ENCODE results near the gene IMMP2L. TPM values are rescaled to one million over a fixed set of nuclear protein-coding genes. Genes with fewer than 3 reads are reported as not detected.

The IMMP2L gene
- total RNA-seq, 2 experiments from 2014 or later: 17.4 to 30.2 TPM

GRCh38 chr7:111394891-111395290, 167.4 kb downstream of the IMMP2L start:
- DNase-seq (no peak), ATAC-seq (no peak)
- no peak overlapping the region for H3K4me3 Mint-ChIP-seq
- POLR2A ChIA-PET: no interaction called here
- TF ChIP-seq CTCF (IDR thresholded peaks at IDR 0.05): no peak
- CTCF ChIA-PET: no interaction called here
- H3K36me3 Mint-ChIP-seq (ENCODE audit: low read depth): peaks cover 9% of the 10 kb centered on the region
- H3K27ac Mint-ChIP-seq: no peak overlapping the region
- no peaks in the 10 kb centered on the region for H3K27me3 Mint-ChIP-seq
- intact Hi-C loops (cut with micrococcal nuclease): no loop called here
- H3K9me3 Mint-ChIP-seq: peaks cover 4% of the 10 kb centered on the region
- H3K4me1 Mint-ChIP-seq (ENCODE audit: low read depth): no peaks in the 10 kb centered on the region

GRCh38 chr7:111393011-111393754, 169.1 kb downstream of the IMMP2L start:
- ATAC-seq: no peak
- intact Hi-C loops (cut with micrococcal nuclease): no loop called here
- Mint-ChIP-seq H3K9me3 (peaks cover 4% of the 10 kb centered on the region), H3K4me3 (no peak overlapping the region), H3K4me1 (ENCODE audit: low read depth) (no peaks in the 10 kb centered on the region), H3K27me3 (no peaks in the 10 kb centered on the region), H3K36me3 (ENCODE audit: low read depth) (peaks cover 12% of the 10 kb centered on the region), H3K27ac (no peak overlapping the region)
- DNase-seq: no peak
- no peak for TF ChIP-seq CTCF (IDR thresholded peaks at IDR 0.05)
- POLR2A ChIA-PET: no interaction called here
- CTCF ChIA-PET: no interaction called here

GRCh38 chr7:111392294-111392693, 170.0 kb downstream of the IMMP2L start:
- CTCF ChIA-PET: no interaction called here

GRCh38 chr7:111390000-111390399, 172.3 kb downstream of the IMMP2L start:
- ChIA-PET CTCF (no interaction called here), POLR2A (no interaction called here)
- H3K27me3 Mint-ChIP-seq: no peaks in the 10 kb centered on the region
- ATAC-seq (no peak), DNase-seq (no peak)
- H3K4me1 Mint-ChIP-seq (ENCODE audit: low read depth): no peaks in the 10 kb centered on the region
- no peak overlapping the region for H3K27ac Mint-ChIP-seq
- H3K9me3 Mint-ChIP-seq: peaks cover 4% of the 10 kb centered on the region
- TF ChIP-seq CTCF (IDR thresholded peaks at IDR 0.05): no peak
- intact Hi-C loops (cut with micrococcal nuclease): no loop called here
- no peak overlapping the region for H3K4me3 Mint-ChIP-seq
- peaks cover 11% of the 10 kb centered on the region for H3K36me3 Mint-ChIP-seq (ENCODE audit: low read depth)

More at GRCh38 chr7:111392294-111392693, 170.0 kb downstream of the IMMP2L start:
- intact Hi-C loops (cut with micrococcal nuclease): no loop called here
- Mint-ChIP-seq H3K4me3 (no peak overlapping the region), H3K27ac (no peak overlapping the region), H3K27me3 (no peaks in the 10 kb centered on the region), H3K4me1 (ENCODE audit: low read depth) (no peaks in the 10 kb centered on the region), H3K36me3 (ENCODE audit: low read depth) (peaks cover 11% of the 10 kb centered on the region), H3K9me3 (peaks cover 4% of the 10 kb centered on the region)
- DNase-seq: no peak
- ATAC-seq: no peak
- TF ChIP-seq CTCF (IDR thresholded peaks at IDR 0.05): no peak
- POLR2A ChIA-PET: no interaction called here

GRCh38 chr7:111388912-111389311, 173.4 kb downstream of the IMMP2L start:
- Mint-ChIP-seq H3K27me3 (no peaks in the 10 kb centered on the region), H3K36me3 (ENCODE audit: low read depth) (peaks cover 9% of the 10 kb centered on the region), H3K4me3 (no peak overlapping the region), H3K27ac (no peak overlapping the region), H3K4me1 (ENCODE audit: low read depth) (no peaks in the 10 kb centered on the region), H3K9me3 (peaks cover 4% of the 10 kb centered on the region)
- ATAC-seq (no peak), DNase-seq (no peak)
- intact Hi-C loops (cut with micrococcal nuclease): no loop called here
- ChIA-PET CTCF (interaction anchor here (0.6 kb wide), 1 partner anchor 243 kb away, joined by 3 read pairs; no protein-coding TSS in a partner anchor), POLR2A (no interaction called here)
- TF ChIP-seq CTCF (IDR thresholded peaks at IDR 0.05): no peak

All from activated CD8-positive, alpha-beta T cell treated with anti-CD3 and anti-CD28 coated beads for 36 hours (primary cell).